ENCODE data around the gene ZCCHC9.
"Not testable (repeated sequence)": the region's sequence is repeated elsewhere in the genome, so short reads cannot be mapped to it uniquely, and the experiment has no call there.

Gene ZCCHC9, protein sequence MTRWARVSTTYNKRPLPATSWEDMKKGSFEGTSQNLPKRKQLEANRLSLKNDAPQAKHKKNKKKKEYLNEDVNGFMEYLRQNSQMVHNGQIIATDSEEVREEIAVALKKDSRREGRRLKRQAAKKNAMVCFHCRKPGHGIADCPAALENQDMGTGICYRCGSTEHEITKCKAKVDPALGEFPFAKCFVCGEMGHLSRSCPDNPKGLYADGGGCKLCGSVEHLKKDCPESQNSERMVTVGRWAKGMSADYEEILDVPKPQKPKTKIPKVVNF

GRCh38 chr5:81301271-81302015 lies at the start of gene ZCCHC9:
Gene ZCCHC9 (plus strand): TSS chr5:81301587. CDS start chr5:81304758, 3,171 bp downstream.
- H3K36me3 Mint-ChIP-seq (ENCODE audit: low read depth): peaks cover 15% of the 10 kb centered on the region
- H3K27me3 Mint-ChIP-seq: no peaks in the 10 kb centered on the region
- peak within 1 kb of the TSS; percentile 88 for H3K4me3 Mint-ChIP-seq
- H3K9me3 Mint-ChIP-seq: no peaks in the 10 kb centered on the region
- peaks cover 56% of the 10 kb centered on the region for H3K4me1 Mint-ChIP-seq (ENCODE audit: low read depth)
- H3K27ac Mint-ChIP-seq: peak within 1 kb of the TSS; percentile 93

DNA sequence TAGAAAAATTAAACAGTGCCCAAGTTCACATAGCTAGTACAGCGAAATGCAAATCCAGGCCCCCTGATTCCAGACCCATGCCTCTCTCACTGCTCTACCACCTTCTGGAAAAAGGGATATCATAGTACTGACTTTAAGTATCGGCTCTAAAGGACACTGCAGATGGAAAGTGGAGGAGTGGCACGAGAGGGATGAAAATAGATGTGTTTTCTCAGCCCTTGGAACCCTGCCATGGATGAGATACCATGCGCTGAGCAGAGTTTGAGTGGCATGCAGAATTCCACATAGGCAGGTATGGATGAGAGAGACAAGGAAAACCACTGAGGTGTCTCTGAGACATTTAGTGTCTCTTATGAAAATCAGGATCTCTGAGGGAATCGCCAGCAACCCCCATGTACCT lies 49.5 kb upstream of the ZCCHC9 start:
- Mint-ChIP-seq H3K36me3 (ENCODE audit: low read depth) (peaks cover 16% of the 10 kb centered on the region), H3K4me3 (no peak overlapping the region), H3K27me3 (no peaks in the 10 kb centered on the region), H3K9me3 (peaks cover 6% of the 10 kb centered on the region), H3K27ac (no peak overlapping the region), H3K4me1 (ENCODE audit: low read depth) (no peaks in the 10 kb centered on the region)

DNA sequence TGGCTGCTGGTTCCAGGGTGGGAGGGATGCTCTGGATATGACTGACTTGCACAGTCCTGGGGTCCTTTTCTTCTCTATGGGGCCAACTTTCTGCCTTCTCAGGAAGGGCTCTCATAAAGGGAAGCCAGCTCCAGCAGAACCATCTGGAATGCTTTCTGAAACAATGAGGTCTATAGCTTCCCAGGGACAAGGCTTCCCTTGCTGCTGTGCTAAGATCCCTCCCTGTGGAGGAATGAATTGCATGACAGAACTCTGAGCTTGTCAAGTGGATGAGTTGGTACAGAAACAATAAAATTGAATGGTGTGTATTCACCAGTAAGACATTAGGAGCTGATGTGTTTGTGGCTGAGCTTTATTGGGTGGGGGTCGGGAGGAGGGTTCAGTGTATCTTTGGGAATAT lies 48.5 kb upstream of the ZCCHC9 start:
- no peak overlapping the region for H3K4me3 Mint-ChIP-seq
- no peaks in the 10 kb centered on the region for H3K4me1 Mint-ChIP-seq (ENCODE audit: low read depth)
- H3K27me3 Mint-ChIP-seq: no peaks in the 10 kb centered on the region
- H3K27ac Mint-ChIP-seq: no peak overlapping the region
- H3K9me3 Mint-ChIP-seq: peaks cover 6% of the 10 kb centered on the region
- peaks cover 16% of the 10 kb centered on the region for H3K36me3 Mint-ChIP-seq (ENCODE audit: low read depth)

DNA sequence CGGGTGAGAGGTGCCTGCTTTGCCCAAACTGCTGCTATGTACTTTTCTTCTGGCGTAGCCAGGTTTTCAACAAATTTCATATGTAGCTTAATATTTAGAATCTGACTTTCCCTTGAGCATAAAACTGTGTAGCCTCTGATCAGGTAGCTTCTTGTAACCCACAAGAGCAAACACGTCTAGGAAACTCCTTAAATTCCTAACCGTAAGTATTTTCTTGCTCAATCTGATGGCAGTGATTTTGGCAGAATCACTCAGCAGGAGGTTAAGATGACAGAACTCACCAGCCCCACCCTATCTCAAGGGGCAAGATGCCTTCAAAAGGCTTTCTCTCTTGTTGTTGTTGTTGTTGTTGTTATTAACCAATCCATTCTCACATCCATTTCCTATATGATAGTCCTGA lies 47.5 kb upstream of the ZCCHC9 start:
- Mint-ChIP-seq H3K27me3 (no peaks in the 10 kb centered on the region), H3K9me3 (peaks cover 6% of the 10 kb centered on the region), H3K36me3 (ENCODE audit: low read depth) (peaks cover 16% of the 10 kb centered on the region), H3K4me3 (no peak overlapping the region), H3K4me1 (ENCODE audit: low read depth) (no peaks in the 10 kb centered on the region), H3K27ac (no peak overlapping the region)

- H3K27me3 Mint-ChIP-seq: no peaks in the 10 kb centered on the region
- H3K9me3 Mint-ChIP-seq: peaks cover 7% of the 10 kb centered on the region
- H3K4me3 Mint-ChIP-seq: no peak overlapping the region
- no peaks in the 10 kb centered on the region for H3K4me1 Mint-ChIP-seq (ENCODE audit: low read depth)
- no peak overlapping the region for H3K27ac Mint-ChIP-seq
- peaks cover 21% of the 10 kb centered on the region for H3K36me3 Mint-ChIP-seq (ENCODE audit: low read depth)
These were observed 46.4 kb upstream of the ZCCHC9 start for GRCh38 chr5:81254886-81255559.

DNA sequence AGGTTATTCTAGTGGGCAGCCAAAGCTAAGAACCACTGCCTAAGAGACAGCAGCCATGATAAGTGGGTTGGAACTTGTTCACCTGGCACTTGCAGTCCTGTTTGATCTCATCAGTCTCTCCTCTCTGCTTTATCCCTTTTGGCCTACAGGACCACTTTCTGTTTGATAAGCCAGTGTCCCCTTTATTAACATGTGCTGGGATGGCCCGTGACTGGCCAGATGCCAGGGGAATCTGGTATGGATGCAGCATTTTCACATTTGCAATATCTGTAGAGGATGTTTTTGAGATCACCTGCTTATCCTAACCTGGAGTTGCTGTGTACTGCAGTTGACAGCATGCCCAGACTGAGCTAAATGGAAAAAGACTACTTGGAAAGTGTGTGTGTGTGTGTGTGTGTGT lies 44.6 kb upstream of the ZCCHC9 start:
- H3K27ac Mint-ChIP-seq: no peak overlapping the region
- no peaks in the 10 kb centered on the region for H3K4me1 Mint-ChIP-seq (ENCODE audit: low read depth)
- H3K27me3 Mint-ChIP-seq: no peaks in the 10 kb centered on the region
- H3K4me3 Mint-ChIP-seq: no peak overlapping the region
- peaks cover 11% of the 10 kb centered on the region for H3K9me3 Mint-ChIP-seq
- peaks cover 26% of the 10 kb centered on the region for H3K36me3 Mint-ChIP-seq (ENCODE audit: low read depth)

GRCh38 chr5:81262796-81263195 lies 38.6 kb upstream of the ZCCHC9 start:
- H3K4me1 Mint-ChIP-seq (ENCODE audit: low read depth); H3K4me3 Mint-ChIP-seq; H3K27ac Mint-ChIP-seq; H3K27me3 Mint-ChIP-seq: not testable (repeated sequence)
- peaks cover 48% of the 10 kb centered on the region for H3K36me3 Mint-ChIP-seq (ENCODE audit: low read depth)
- H3K9me3 Mint-ChIP-seq: peaks cover 11% of the 10 kb centered on the region

DNA sequence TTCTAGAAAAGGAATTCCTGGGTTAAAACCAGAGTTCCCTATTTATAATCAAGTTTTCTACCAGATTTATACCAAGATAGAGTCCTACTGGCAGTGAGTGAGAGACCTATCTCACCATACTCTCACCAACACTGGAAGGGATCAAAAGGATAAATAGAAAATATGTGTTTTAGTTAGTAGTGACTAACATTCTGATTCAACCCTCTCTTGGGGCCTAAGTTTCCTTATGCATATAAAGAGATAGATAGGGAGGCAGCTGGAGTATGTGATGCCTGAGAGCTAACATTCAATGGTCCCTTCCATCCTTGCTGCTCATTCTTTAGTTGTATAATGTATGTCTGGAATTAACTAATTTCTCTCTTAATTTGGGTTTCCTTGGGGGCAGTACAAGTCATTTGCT lies 36.3 kb upstream of the ZCCHC9 start:
- Mint-ChIP-seq H3K27ac (no peak overlapping the region), H3K27me3 (no peaks in the 10 kb centered on the region), H3K9me3 (peaks cover 6% of the 10 kb centered on the region), H3K4me1 (ENCODE audit: low read depth) (peaks cover 10% of the 10 kb centered on the region), H3K36me3 (ENCODE audit: low read depth) (peaks cover 40% of the 10 kb centered on the region), H3K4me3 (no peak overlapping the region)

DNA sequence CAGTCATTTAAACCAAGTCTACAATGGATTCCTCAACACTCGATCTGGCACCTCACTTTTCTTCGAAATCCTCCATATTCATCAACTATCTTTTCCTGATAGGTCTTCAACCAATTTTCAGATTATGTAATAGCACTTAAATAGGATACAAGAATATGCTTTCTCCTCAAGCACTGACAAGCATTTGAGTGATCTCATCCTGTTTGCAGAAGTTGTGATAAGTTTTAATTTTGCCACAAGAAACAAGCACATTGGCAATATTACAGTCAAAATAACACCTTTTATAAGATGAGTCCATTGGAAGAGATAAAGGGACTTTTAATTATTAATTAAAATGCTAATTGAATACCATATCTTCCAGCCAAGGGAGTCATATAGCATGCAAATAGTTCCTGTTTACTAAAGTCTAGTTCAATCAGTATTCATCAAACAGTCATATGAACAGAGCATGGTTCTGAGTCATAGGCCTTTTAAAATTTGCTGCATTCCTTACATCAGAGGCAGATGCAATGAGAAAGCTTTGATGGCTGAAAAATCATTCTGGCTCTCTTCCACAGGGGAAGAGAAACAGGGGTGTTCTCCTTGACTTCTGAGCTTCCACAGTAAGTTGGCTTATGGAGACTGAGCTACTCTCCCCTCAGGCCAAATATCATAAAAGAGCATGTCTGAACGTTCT lies 32.7 kb upstream of the ZCCHC9 start:
- H3K9me3 Mint-ChIP-seq: peaks cover 20% of the 10 kb centered on the region
- no peak overlapping the region for H3K27ac Mint-ChIP-seq
- no peaks in the 10 kb centered on the region for H3K27me3 Mint-ChIP-seq
- peaks cover 17% of the 10 kb centered on the region for H3K4me1 Mint-ChIP-seq (ENCODE audit: low read depth)
- peaks cover 40% of the 10 kb centered on the region for H3K36me3 Mint-ChIP-seq (ENCODE audit: low read depth)
- no peak overlapping the region for H3K4me3 Mint-ChIP-seq

DNA sequence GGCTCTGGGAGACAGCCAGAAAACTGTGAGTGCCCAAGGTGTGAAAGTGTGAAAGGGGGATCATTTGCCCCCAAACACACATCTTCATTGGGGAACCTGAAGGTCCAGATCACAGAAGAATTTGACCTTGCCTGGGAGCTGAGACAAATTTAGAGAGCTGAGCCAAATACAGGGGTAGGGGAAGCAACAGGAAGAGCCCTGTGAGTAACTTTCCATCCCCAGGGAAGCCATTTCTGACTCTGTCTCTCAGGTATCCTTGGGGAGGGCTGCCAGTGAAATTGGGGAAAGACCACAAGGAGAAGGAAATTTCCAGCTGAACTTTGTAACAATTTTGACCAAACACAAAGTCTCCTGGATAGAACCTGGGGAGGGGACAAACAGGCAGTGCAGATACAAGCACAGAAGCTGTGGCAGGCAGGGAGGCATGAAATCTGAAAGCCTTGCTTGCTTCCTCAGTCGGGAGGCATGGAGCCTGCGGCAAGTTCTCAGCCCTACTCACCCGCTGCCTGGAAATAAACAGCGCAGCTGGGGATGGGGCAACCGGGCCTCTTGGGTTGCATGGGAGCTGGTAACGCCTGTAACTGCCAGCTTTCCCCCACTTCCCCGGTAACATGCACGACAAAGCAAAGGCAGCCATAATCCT lies 31.5 kb upstream of the ZCCHC9 start:
- no peak overlapping the region for H3K4me3 Mint-ChIP-seq
- H3K27ac Mint-ChIP-seq: no peak overlapping the region
- H3K9me3 Mint-ChIP-seq: peaks cover 26% of the 10 kb centered on the region
- H3K27me3 Mint-ChIP-seq: no peaks in the 10 kb centered on the region
- peaks cover 21% of the 10 kb centered on the region for H3K4me1 Mint-ChIP-seq (ENCODE audit: low read depth)
- peaks cover 49% of the 10 kb centered on the region for H3K36me3 Mint-ChIP-seq (ENCODE audit: low read depth)

DNA sequence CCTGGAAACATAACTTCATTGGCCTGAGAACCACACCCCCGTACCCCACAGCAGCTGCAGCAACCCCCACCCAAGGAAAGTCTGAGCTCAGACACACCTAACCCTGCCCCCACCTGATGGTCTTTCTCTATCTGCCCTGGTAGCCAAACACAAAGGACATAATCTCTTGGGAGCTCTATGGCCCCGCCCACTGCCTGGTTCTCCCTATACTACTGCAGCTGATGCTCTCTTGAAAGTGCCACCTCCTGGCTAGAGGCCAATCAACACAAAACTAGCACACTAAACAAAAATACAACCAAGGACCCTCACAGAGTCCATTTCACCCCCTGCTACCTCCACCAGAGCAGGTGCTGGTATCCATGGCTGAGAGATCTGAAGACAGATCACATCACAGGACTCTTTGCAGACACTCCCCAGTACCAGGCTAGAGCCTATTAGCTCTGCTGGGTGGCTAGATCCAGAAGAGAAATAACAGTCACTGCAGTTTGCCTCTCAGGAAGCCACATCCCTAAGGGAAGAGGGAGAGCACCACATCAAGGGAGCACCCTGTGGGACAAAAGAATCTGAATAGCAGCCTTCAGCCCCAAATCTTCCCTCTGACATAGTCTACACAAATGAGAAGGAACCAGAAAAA lies 30.9 kb upstream of the ZCCHC9 start:
- not testable (repeated sequence) for H3K27ac Mint-ChIP-seq, H3K4me3 Mint-ChIP-seq, H3K27me3 Mint-ChIP-seq
- Mint-ChIP-seq H3K4me1 (ENCODE audit: low read depth) (peaks cover 21% of the 10 kb centered on the region), H3K9me3 (peaks cover 32% of the 10 kb centered on the region), H3K36me3 (ENCODE audit: low read depth) (peaks cover 52% of the 10 kb centered on the region)

- H3K27me3 Mint-ChIP-seq: no peaks in the 10 kb centered on the region
- no peaks in the 10 kb centered on the region for H3K9me3 Mint-ChIP-seq
- no peak overlapping the region for H3K27ac Mint-ChIP-seq
- peaks cover 41% of the 10 kb centered on the region for H3K4me1 Mint-ChIP-seq (ENCODE audit: low read depth)
- H3K4me3 Mint-ChIP-seq: no peak overlapping the region
- H3K36me3 Mint-ChIP-seq (ENCODE audit: low read depth): peaks cover 35% of the 10 kb centered on the region
These were observed 17.4 kb upstream of the ZCCHC9 start for GRCh38 chr5:81283976-81284375.

DNA sequence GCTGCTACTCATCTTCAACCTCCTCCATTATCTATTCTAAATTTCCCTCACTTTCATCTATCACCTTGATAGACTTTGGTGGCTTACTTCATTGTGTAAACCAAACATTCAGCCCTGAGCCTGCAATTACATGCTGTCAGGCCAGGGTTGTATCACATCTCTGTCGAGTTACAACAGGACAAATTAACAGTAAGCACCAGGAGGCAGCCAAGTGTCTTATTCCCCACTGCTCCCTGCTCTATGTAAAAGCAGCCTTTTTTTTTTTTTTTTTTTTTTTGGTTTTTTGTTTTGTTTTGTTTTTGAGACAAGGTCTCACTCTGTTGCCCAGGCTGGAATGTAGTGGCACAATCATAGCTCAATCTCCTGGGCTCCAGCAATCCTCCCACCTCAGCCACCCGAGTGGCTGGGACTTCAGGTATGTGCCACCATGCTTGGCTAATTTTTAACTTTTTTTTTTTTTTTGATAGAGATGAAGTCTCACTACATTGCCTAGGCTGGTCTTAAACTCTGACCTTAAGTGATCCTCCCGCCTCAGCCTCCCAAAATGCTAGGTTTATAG lies 15.2 kb upstream of the ZCCHC9 start:
- Mint-ChIP-seq H3K27ac (no peak overlapping the region), H3K4me3 (no peak overlapping the region), H3K4me1 (ENCODE audit: low read depth) (peaks cover 62% of the 10 kb centered on the region), H3K36me3 (ENCODE audit: low read depth) (peaks cover 52% of the 10 kb centered on the region), H3K9me3 (peaks cover 9% of the 10 kb centered on the region), H3K27me3 (no peaks in the 10 kb centered on the region)

DNA sequence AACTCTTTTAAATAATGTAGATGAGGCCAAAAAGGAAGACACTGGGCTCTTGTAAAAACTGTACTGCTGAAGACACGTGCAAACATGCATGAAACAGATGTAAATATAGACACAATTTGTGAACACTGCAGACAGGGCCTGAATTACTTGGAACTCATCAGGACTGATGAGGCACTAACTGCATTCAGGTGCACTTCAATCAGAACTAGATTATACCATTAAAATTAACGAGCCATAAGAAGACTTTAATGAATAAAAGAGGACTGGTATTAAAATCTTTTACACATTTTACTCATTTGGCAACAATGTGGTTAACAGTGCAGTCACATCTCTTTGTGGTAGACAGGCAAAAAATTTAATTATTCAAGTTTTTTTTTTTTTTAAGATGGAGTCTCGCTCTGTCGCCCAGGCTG lies 13.4 kb upstream of the ZCCHC9 start:
- Mint-ChIP-seq H3K4me3 (no peak overlapping the region), H3K27me3 (no peaks in the 10 kb centered on the region), H3K4me1 (ENCODE audit: low read depth) (peaks cover 76% of the 10 kb centered on the region), H3K9me3 (peaks cover 16% of the 10 kb centered on the region), H3K27ac (peak overlapping the region; percentile 21), H3K36me3 (ENCODE audit: low read depth) (peaks cover 60% of the 10 kb centered on the region)

All from stimulated activated naive CD8-positive, alpha-beta T cell treated with anti-CD3 and anti-CD28 coated beads, Interleukin-15, Interleukin-2, amounts not matched to agents 100 ng/mL and 50 ng/mL, for 24 hours (primary cell).